NB4 (cell line): Measurements from ENCODE around the gene BID.

ENCODE experiments used
- CTCF ChIP-seq: IDR thresholded peaks from one replicate; pipeline ENCODE4 v1.5.1; 2012; ENCODE audit warnings: low read depth, low read length
- MYC ChIP-seq: IDR thresholded peaks from 2 replicates; pipeline ENCODE4 v1.6.1; 2011; ENCODE audit warnings: low read depth, low read length
- POLR2A ChIP-seq: IDR thresholded peaks from 2 replicates; pipeline ENCODE4 v1.6.1; 2011; ENCODE audit warnings: mild to moderate bottlenecking; ENCODE audit not compliant: insufficient read length; ENCODE audit errors: extremely low read depth

DNA sequence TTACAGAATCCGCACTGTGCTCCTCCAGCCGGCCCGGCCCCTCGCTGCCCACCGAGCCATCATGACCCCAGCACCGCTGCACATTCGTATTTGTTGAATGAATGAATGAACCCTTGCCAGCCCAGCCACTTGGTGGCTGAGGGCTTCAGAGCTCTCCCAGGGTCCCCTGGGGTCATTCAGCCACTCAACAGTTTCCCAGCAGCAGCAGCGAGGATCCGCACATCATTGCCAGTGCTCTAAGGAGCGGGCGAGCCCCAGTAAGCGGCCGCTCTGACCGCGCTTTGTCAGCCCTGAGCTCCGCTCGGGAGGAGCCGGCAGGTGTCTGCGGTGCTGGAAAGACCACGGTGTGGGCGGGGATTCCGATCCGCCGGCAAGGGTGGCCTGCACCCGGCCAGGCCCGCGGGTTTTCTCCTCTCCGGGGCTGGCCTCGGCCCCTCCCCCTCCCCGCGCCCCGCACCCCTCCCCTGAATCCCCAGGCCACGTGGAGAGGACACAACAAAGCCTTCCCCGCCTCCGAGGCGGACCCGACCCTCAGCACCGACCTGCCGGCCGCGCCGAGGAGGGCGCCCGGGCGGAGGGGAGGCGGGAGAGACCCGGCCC lies 563 bp downstream of the BID start:
- no peak for TF ChIP-seq POLR2A
- TF ChIP-seq CTCF: no peak
- TF ChIP-seq MYC: peak; percentile 45
